Thyroid gland (tissue), 4 donors: ENCODE measurements around the gene CCDC136. TPM values are rescaled to one million over a fixed set of nuclear protein-coding genes. Genes with fewer than 3 reads are reported as not detected.

ENCODE experiments used
- DNase-seq, 2 donors: peaks; one replicate each; pipeline ENCODE4 v3.0.0-alpha.2; 2019
- H3K27ac ChIP-seq, 3 donors: fragments of 200-600 bp; sonication (generic); 1 replicate in 2 of 3; 2 replicates in 1 of 3; pipeline ENCODE4 v1.5.1; 2016 to 2019; ENCODE audit warnings: mild to moderate bottlenecking in 1 of 3, moderate library complexity in 1 of 3
- H3K27me3 ChIP-seq: fragments of 200-600 bp; sonication (generic); one replicate; pipeline ENCODE4 v1.5.1; 2019
- H3K36me3 ChIP-seq, 2 donors: fragments of 200-600 bp; sonication (generic); one replicate each; pipeline ENCODE4 v1.5.1; 2016 to 2019
- H3K4me1 ChIP-seq, 2 donors: fragments of 200-600 bp; sonication (generic); one replicate each; pipeline ENCODE4 v1.5.1; 2017 to 2019
- H3K4me3 ChIP-seq, 3 donors: fragments of 200-600 bp; sonication (generic); replicated peaks in 1 of 3; 1 replicate in 2 of 3; 2 replicates in 1 of 3; pipeline ENCODE4 v1.5.1; 2016; ENCODE audit warnings: mild to moderate bottlenecking in 1 of 3
- H3K9me3 ChIP-seq: fragments of 200-600 bp; sonication (generic); one replicate; pipeline ENCODE4 v1.5.1; 2017
- POLR2A ChIP-seq, 2 donors: fragments of 450-650 bp; IDR thresholded peaks; one replicate each; pipeline ENCODE4 v1.6.1; 2017; ENCODE audit warnings: antibody characterized with exemption in 2 of 2, mild to moderate bottlenecking in 2 of 2, moderate library complexity in 1 of 2
- WGBS, 2 donors: methylation state at CpG; one replicate each; pipeline ENCODE4 v1.1.5; 2017; 5-methylcytosine and 5-hydroxymethylcytosine counted together
- intact Hi-C: fragments of 100-400 bp; cut with DNase I; formaldehyde crosslinking; loops from one replicate; pipeline ENCODE4 v1.15.1; 2023
- total RNA-seq, 4 donors: library from RNA; depleted of rRNA; stranded (reverse); fragments of >200 nt; gene quantifications; one replicate each; pipeline ENCODE4 v1.2.3, GENCODE V29; 2016
- TF ChIP-seq, protein P1 (sequence below), 6 experiments: fragments of 200-600 bp in 3 of 6; fragments of 450-650 bp in 3 of 6; sonication (generic) in 3 of 6; IDR thresholded peaks; one replicate each; pipeline ENCODE4 v1.5.1; 2016 to 2019; ENCODE audit warnings: antibody characterized with exemption in 6 of 6, mild to moderate bottlenecking in 2 of 6, inconsistent platforms in 1 of 6, moderate library complexity in 1 of 6

The CCDC136 gene
- total RNA-seq, 4 donors from 2014 or later = 4.4 to 4.9 (median 4.6) TPM

DNA sequence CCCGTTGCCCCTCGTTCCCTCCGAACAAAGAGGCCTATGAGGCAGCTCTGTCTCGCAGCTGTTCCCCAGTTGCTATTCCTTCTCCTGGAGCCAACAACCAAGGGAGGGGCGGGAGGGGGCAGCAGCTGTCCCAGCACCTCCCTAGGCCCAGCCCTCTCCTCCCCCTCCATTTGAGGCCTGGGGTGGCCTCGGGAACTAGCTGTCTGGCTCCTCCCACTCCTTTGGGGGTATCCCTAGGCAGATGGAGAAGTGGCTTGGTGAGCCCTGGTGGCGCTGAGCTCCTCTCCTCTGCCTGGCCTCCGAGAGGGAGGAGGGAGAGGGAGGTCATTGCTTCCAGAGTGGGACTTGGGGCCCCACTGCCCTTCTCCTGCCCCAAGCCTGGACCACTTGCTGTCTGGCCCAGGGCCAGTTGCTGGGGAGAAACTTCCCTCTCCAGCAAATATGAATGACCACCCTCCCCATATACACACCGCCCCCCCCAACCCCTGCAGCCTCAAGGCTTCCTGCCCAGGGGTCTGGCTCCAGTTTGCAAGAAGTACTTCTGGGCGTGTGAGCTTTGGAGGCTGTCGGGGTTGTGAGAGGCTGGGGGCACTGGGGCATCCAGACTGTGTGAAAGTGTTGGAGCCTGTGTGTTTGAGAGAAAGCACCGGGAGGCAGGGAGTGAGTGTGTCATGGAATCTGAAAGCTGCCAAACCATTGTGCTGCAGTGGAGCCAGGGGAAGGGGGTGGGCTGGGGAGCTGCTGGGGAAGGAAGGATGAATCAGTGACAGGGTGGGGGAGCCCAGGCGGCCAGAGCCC lies 41.6 kb downstream of the CCDC136 start:
- TF ChIP-seq, protein P1, sequence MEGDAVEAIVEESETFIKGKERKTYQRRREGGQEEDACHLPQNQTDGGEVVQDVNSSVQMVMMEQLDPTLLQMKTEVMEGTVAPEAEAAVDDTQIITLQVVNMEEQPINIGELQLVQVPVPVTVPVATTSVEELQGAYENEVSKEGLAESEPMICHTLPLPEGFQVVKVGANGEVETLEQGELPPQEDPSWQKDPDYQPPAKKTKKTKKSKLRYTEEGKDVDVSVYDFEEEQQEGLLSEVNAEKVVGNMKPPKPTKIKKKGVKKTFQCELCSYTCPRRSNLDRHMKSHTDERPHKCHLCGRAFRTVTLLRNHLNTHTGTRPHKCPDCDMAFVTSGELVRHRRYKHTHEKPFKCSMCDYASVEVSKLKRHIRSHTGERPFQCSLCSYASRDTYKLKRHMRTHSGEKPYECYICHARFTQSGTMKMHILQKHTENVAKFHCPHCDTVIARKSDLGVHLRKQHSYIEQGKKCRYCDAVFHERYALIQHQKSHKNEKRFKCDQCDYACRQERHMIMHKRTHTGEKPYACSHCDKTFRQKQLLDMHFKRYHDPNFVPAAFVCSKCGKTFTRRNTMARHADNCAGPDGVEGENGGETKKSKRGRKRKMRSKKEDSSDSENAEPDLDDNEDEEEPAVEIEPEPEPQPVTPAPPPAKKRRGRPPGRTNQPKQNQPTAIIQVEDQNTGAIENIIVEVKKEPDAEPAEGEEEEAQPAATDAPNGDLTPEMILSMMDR (IDR thresholded peaks at IDR 0.05) = no peak
- no peak for TF ChIP-seq POLR2A (IDR thresholded peaks at IDR 0.05)
- H3K4me3 ChIP-seq = no peak overlapping the region
- intact Hi-C loops = no loop called here
- no peak for DNase-seq
- H3K27ac ChIP-seq = peak overlapping the region in 1 of 3 donors; percentile 63
- no peaks in the 10 kb centered on the region for H3K36me3 ChIP-seq
- H3K9me3 ChIP-seq = no peaks in the 10 kb centered on the region
- 16 to 18% methylated on average over 10 of the region's 13 CpGs for WGBS, 2 donors
- peaks cover 0 to 37% of the 10 kb centered on the region in 2 donors for H3K4me1 ChIP-seq
- H3K27me3 ChIP-seq = no peaks in the 10 kb centered on the region

DNA sequence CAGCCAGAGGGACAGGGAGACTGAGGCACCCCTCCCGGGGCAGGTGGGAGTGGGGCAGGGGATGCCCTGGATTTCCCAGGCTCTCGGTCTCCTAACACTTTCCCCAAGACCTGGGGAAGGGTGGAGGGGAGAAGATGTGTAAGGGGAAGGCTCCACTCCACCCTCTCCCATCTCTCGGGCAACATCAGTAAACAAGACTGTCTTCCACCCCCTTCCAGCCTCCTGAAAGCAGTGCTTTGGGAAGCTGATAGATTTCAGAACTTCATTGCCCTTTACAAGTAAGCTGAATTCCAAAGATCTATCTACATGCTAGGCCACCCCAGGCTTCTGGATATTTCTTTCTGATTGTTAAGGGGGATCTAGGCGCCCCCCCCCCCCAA lies 42.2 kb downstream of the CCDC136 start:
- Histone ChIP-seq H3K27ac (no peak overlapping the region), H3K9me3 (no peaks in the 10 kb centered on the region), H3K4me3 (no peak overlapping the region), H3K36me3 (no peaks in the 10 kb centered on the region), H3K4me1 (peaks cover 0 to 37% of the 10 kb centered on the region in 2 donors), H3K27me3 (no peaks in the 10 kb centered on the region)
- intact Hi-C loops = no loop called here
- no peak for DNase-seq
- no peak for TF ChIP-seq POLR2A (IDR thresholded peaks at IDR 0.05)
- TF ChIP-seq, protein P1 (IDR thresholded peaks at IDR 0.05) = no peak
- 26 to 42% methylated on average over 2 to 4 of the region's 4 CpGs for WGBS, 2 donors

DNA sequence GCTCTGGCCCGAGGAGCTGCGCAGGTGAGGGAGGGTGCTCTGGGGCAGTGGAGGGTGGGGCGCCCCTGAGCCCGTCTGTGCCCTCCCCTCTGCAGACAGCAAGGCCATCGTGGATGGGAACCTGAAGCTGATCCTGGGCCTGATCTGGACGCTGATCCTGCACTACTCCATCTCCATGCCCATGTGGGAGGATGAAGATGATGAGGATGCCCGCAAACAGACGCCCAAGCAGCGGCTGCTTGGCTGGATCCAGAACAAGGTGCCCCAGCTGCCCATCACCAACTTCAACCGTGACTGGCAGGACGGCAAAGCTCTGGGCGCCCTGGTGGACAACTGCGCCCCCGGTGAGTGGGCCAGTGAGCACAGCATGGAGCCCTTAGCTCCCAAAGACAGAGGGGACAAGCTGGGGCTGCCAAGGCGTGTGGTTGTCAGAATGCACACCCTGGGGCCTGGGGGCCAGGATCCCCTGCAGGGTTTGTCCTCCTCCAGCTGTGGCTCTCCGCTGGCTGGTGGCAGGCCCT lies 43.5 kb downstream of the CCDC136 start:
- DNase-seq = no peak
- Histone ChIP-seq H3K4me3 (no peak overlapping the region), H3K9me3 (no peaks in the 10 kb centered on the region), H3K27me3 (no peaks in the 10 kb centered on the region), H3K27ac (no peak overlapping the region), H3K4me1 (peaks cover 0 to 30% of the 10 kb centered on the region in 2 donors), H3K36me3 (no peaks in the 10 kb centered on the region)
- 88 to 100% methylated on average over 1 to 13 of the region's 16 CpGs for WGBS, 2 donors
- no peak for TF ChIP-seq POLR2A (IDR thresholded peaks at IDR 0.05)
- TF ChIP-seq, protein P1 (IDR thresholded peaks at IDR 0.05) = no peak
- intact Hi-C loops = no loop called here

DNA sequence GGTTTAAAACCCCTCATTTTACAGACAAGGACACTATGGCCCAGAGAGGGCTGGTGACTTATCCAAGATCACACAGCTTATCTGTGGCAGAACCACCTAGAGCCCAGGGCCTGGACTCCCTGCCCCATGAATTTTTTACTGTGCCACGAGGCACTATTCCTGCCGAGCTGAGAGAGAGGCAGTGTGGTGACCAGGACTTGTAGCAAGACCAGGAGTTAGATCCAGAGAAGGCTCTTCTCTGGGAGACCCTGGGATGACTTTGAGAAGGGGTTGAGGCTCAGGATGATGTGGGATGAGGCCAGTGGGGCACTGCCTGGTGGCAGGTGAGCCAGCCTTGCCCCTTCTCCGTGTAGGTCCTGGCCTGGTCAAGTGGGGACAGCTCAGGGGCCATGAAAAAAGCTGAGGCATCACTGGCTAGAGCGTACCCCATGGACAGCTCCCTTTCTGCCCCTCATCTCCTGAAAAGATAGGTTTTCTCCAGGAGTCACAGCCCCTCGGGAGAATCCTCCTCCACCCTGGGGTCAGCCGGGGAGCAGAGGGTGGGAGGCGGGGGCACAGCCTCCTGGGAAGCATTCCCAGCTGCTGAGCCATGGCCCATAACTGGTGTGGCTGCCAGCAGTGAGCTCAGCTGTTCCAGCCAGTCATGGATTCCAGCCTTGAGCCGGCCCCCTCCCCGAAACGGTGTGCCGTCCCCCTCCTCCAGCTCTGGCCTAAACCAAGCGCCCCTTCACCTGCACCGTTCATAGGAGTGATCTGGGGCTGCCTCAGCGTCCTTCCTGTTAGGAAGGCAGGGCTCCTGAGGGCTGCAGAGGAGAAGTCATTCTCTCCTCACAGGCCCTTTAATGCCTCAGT lies 44.2 kb downstream of the CCDC136 start:
- intact Hi-C loops = no loop called here
- Histone ChIP-seq H3K4me1 (peaks cover 0 to 23% of the 10 kb centered on the region in 2 donors), H3K36me3 (no peaks in the 10 kb centered on the region), H3K27ac (no peak overlapping the region), H3K9me3 (no peaks in the 10 kb centered on the region), H3K27me3 (no peaks in the 10 kb centered on the region), H3K4me3 (no peak overlapping the region)
- WGBS, 2 donors = 65 to 79% methylated on average over 5 to 13 of the region's 14 CpGs
- no peak for DNase-seq
- TF ChIP-seq POLR2A (IDR thresholded peaks at IDR 0.05) = no peak
- TF ChIP-seq, protein P1 (IDR thresholded peaks at IDR 0.05) = no peak
